Liver (tissue), 9 donors: ENCODE data around the gene RECQL5. TPM values are rescaled to one million over a fixed set of nuclear protein-coding genes. Genes with fewer than 3 reads are reported as not detected.

Source experiments
- DNase-seq: peaks from one replicate; pipeline ENCODE4 v3.0.0-alpha.2; 2017; ENCODE audit warnings: low spot score
- H3K27ac ChIP-seq, 2 donors: one replicate each; pipeline ENCODE4 v1.7.0; 2013; ENCODE audit warnings: inconsistent platforms in 2 of 2, low read length in 2 of 2, control low read depth in 1 of 2, low read depth in 1 of 2, mild to moderate bottlenecking in 1 of 2
- H3K27me3 ChIP-seq, 4 donors: one replicate each; pipeline versions ENCODE4 v1.6.1 to v1.7.0; 2013; ENCODE audit warnings: low read length in 3 of 4, inconsistent platforms in 1 of 4, mild to moderate bottlenecking in 1 of 4, moderate library complexity in 1 of 4; ENCODE audit not compliant: control insufficient read depth in 4 of 4, insufficient read depth in 4 of 4
- H3K36me3 ChIP-seq, 4 donors: one replicate each; pipeline versions ENCODE4 v1.6.1 to v1.7.0; 2013; ENCODE audit warnings: low read length in 3 of 4, mild to moderate bottlenecking in 3 of 4, low read depth in 1 of 4, moderate library complexity in 1 of 4; ENCODE audit not compliant: control insufficient read depth in 4 of 4, insufficient read depth in 3 of 4
- H3K4me1 ChIP-seq, 4 donors: one replicate each; pipeline versions ENCODE4 v1.6.1 to v1.7.0; 2013; ENCODE audit warnings: low read length in 3 of 4, mild to moderate bottlenecking in 3 of 4, moderate library complexity in 1 of 4; ENCODE audit not compliant: control insufficient read depth in 4 of 4, insufficient read depth in 4 of 4
- H3K4me3 ChIP-seq, 3 donors: one replicate each; pipeline versions ENCODE4 v1.6.1 to v1.7.0; 2013; ENCODE audit warnings: low read length in 3 of 3, control low read depth in 1 of 3, low read depth in 1 of 3, mild to moderate bottlenecking in 1 of 3
- H3K9ac ChIP-seq, 2 donors: one replicate each; pipeline ENCODE4 v1.7.0; 2013; ENCODE audit warnings: low read length in 2 of 2, mild to moderate bottlenecking in 2 of 2, moderate library complexity in 2 of 2, control low read depth in 1 of 2, low read depth in 1 of 2
- H3K9me3 ChIP-seq, 4 donors: one replicate each; pipeline versions ENCODE4 v1.6.1 to v1.7.0; 2013; ENCODE audit warnings: low read length in 3 of 4; ENCODE audit not compliant: control insufficient read depth in 4 of 4
- CTCF ChIP-seq: fragments of 150-350 bp; IDR thresholded peaks from 2 replicates; pipeline ENCODE4 v1.5.1; 2017; ENCODE audit warnings: improper control_type of control experiment, low read depth, low read length; ENCODE audit not compliant: missing input control
- EGR1 ChIP-seq, 2 donors: IDR thresholded peaks; 2 replicates each; pipeline ENCODE4 v1.6.1; 2016 to 2018; ENCODE audit warnings: antibody characterized with exemption in 2 of 2, low read depth in 2 of 2
- FOXA1 ChIP-seq: IDR thresholded peaks from 2 replicates; pipeline ENCODE4 v1.6.1; 2016; ENCODE audit warnings: antibody characterized with exemption
- FOXA2 ChIP-seq: IDR thresholded peaks from 2 replicates; pipeline ENCODE4 v1.6.1; 2016; ENCODE audit warnings: antibody characterized with exemption
- GABPA ChIP-seq, 2 donors: IDR thresholded peaks in 1 of 2; conservative IDR thresholded peaks in 1 of 2; 2 replicates each; pipeline ENCODE4 v1.6.1; 2016; ENCODE audit warnings: antibody characterized with exemption in 2 of 2, mild to moderate bottlenecking in 1 of 2, moderate library complexity in 1 of 2
- HNF4A ChIP-seq, 2 donors: conservative IDR thresholded peaks; 2 replicates each; pipeline ENCODE4 v1.6.1; 2016; ENCODE audit warnings: antibody characterized with exemption in 2 of 2, mild to moderate bottlenecking in 2 of 2
- HNF4G ChIP-seq: IDR thresholded peaks from 2 replicates; pipeline ENCODE4 v1.6.1; 2016; ENCODE audit warnings: antibody characterized with exemption
- JUND ChIP-seq, 2 donors: IDR thresholded peaks; 2 replicates each; pipeline ENCODE4 v1.6.1; 2016; ENCODE audit warnings: antibody characterized with exemption in 2 of 2
- MAX ChIP-seq: IDR thresholded peaks from 2 replicates; pipeline ENCODE4 v1.6.1; 2016; ENCODE audit warnings: antibody characterized with exemption
- NR2F2 ChIP-seq: IDR thresholded peaks from 2 replicates; pipeline ENCODE4 v1.6.1; 2016; ENCODE audit warnings: antibody characterized with exemption
- RXRA ChIP-seq, 2 donors: IDR thresholded peaks; 2 replicates each; pipeline ENCODE4 v1.6.1; 2017 to 2018; ENCODE audit warnings: antibody characterized with exemption in 2 of 2, mild to moderate bottlenecking in 1 of 2
- SP1 ChIP-seq: IDR thresholded peaks from 2 replicates; pipeline ENCODE4 v1.6.1; 2018; ENCODE audit warnings: antibody characterized with exemption, mild to moderate bottlenecking
- TAF1 ChIP-seq: conservative IDR thresholded peaks from 2 replicates; pipeline ENCODE4 v1.6.1; 2016; ENCODE audit warnings: antibody characterized with exemption, mild to moderate bottlenecking
- YY1 ChIP-seq: IDR thresholded peaks from 2 replicates; pipeline ENCODE4 v1.6.1; 2016; ENCODE audit warnings: antibody characterized with exemption, mild to moderate bottlenecking
- WGBS: extraction: QIAGEN DNeasy Blood & Tissue Kit; methylation state at CpG from one replicate; pipeline ENCODE4 v1.1.7; 2013; 5-methylcytosine and 5-hydroxymethylcytosine counted together
- polyA plus RNA-seq, 2 donors: library from polyadenylated mRNA; stranded (reverse) in 1 of 2; unstranded in 1 of 2; fragments of 200-250 nt in 1 of 2; fragments of >200 nt in 1 of 2; fragmentation: Nextera tagmentation in 1 of 2; extraction: Ambion mirVana in 1 of 2; gene quantifications; one replicate each; pipeline versions ENCODE4 v1.2.1 to v1.2.3, GENCODE V29; 2013 to 2015
- total RNA-seq, 2 donors: library from RNA; depleted of rRNA; stranded (reverse); fragments of >200 nt; gene quantifications; one replicate each; pipeline ENCODE4 v1.2.3, GENCODE V29; 2014
- TF ChIP-seq, protein P1 (sequence below): IDR thresholded peaks from 2 replicates; pipeline ENCODE4 v1.6.1; 2016; ENCODE audit warnings: antibody characterized with exemption, mild to moderate bottlenecking
- TF ChIP-seq, protein P2 (sequence below): IDR thresholded peaks from 2 replicates; pipeline ENCODE4 v1.6.1; 2016; ENCODE audit warnings: antibody characterized with exemption
- donor health status: healthy.
- donor health status: healthy.
- donor health status: healthy.
- donor health status: healthy.
- donor health status: healthy.

Gene RECQL5
- total and polyA plus RNA-seq, 4 donors: 8.3 to 15.1 (median 11.5) TPM

GRCh38 chr17:75685499-75685898 is 18.5 kb upstream of the RECQL5 start:
- no peaks in the 10 kb centered on the region for H3K9me3 ChIP-seq
- peaks cover 0 to 11% (median under 1%) of the 10 kb centered on the region in 4 donors for H3K36me3 ChIP-seq
- TF ChIP-seq JUND (IDR thresholded peaks at IDR 0.05): no peak
- TF ChIP-seq CTCF: no peak
- TF ChIP-seq SP1: no peak
- WGBS: 92% methylated on average over 3 of the region's 3 CpGs
- H3K27me3 ChIP-seq: no peaks in the 10 kb centered on the region
- no peaks in the 10 kb centered on the region for H3K4me1 ChIP-seq
- H3K4me3 ChIP-seq: no peak overlapping the region
- H3K27ac ChIP-seq: no peak overlapping the region
- no peak overlapping the region for H3K9ac ChIP-seq
- DNase-seq: no peak

DNA sequence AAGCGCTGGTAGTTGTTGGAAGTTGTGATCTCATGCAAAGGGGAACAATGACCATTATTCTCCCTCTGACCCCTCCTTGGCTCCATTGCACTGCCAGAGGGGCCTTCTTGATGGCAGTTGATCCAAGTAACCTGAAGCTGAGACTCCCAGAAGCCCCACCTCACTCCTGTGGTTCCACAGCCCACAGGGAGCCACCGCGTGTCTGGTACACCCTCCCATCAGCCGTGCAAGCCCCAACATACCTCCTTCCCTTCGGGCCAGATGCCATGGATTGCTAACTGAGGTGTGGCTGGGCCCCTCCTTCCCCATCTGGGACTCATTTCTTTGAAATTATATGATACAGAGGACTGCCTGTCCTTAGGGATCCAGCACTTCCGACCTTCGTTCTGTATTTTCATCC is 18.0 kb upstream of the RECQL5 start:
- H3K4me3 ChIP-seq: no peak overlapping the region
- WGBS: 83% methylated on average over 7 of the region's 7 CpGs
- no peaks in the 10 kb centered on the region for H3K9me3 ChIP-seq
- H3K9ac ChIP-seq: no peak overlapping the region
- DNase-seq: no peak
- no peaks in the 10 kb centered on the region for H3K27me3 ChIP-seq
- TF ChIP-seq MAX (no peak), EGR1 (IDR thresholded peaks at IDR 0.05; ENCODE audit: low read depth in 2 of 2) (no peak), FOXA1 (no peak), HNF4G (no peak), YY1 (no peak), SP1 (no peak), TAF1 (no peak), JUND (IDR thresholded peaks at IDR 0.05) (no peak), GABPA (IDR thresholded peaks at IDR 0.05 in 1 of 2, conservative IDR thresholded peaks at IDR 0.05 in 1 of 2) (no peak), NR2F2 (no peak), RXRA (IDR thresholded peaks at IDR 0.05) (no peak), HNF4A (conservative IDR thresholded peaks at IDR 0.05) (no peak), CTCF (no peak), FOXA2 (no peak)
- TF ChIP-seq, protein P1, sequence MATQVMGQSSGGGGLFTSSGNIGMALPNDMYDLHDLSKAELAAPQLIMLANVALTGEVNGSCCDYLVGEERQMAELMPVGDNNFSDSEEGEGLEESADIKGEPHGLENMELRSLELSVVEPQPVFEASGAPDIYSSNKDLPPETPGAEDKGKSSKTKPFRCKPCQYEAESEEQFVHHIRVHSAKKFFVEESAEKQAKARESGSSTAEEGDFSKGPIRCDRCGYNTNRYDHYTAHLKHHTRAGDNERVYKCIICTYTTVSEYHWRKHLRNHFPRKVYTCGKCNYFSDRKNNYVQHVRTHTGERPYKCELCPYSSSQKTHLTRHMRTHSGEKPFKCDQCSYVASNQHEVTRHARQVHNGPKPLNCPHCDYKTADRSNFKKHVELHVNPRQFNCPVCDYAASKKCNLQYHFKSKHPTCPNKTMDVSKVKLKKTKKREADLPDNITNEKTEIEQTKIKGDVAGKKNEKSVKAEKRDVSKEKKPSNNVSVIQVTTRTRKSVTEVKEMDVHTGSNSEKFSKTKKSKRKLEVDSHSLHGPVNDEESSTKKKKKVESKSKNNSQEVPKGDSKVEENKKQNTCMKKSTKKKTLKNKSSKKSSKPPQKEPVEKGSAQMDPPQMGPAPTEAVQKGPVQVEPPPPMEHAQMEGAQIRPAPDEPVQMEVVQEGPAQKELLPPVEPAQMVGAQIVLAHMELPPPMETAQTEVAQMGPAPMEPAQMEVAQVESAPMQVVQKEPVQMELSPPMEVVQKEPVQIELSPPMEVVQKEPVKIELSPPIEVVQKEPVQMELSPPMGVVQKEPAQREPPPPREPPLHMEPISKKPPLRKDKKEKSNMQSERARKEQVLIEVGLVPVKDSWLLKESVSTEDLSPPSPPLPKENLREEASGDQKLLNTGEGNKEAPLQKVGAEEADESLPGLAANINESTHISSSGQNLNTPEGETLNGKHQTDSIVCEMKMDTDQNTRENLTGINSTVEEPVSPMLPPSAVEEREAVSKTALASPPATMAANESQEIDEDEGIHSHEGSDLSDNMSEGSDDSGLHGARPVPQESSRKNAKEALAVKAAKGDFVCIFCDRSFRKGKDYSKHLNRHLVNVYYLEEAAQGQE: no peak
- TF ChIP-seq, protein P2, sequence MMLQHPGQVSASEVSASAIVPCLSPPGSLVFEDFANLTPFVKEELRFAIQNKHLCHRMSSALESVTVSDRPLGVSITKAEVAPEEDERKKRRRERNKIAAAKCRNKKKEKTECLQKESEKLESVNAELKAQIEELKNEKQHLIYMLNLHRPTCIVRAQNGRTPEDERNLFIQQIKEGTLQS: no peak
- H3K4me1 ChIP-seq: no peaks in the 10 kb centered on the region
- no peak overlapping the region for H3K27ac ChIP-seq
- H3K36me3 ChIP-seq: peaks cover 0 to 14% (median under 1%) of the 10 kb centered on the region in 4 donors
